Ishikawa (cell line): Measurements from ENCODE around the gene CYP2C9.

Experiments
- EP300 ChIP-seq: IDR thresholded peaks from 2 replicates; pipeline ENCODE4 v1.6.1; 2012; ENCODE audit warnings: borderline replicate concordance
- FOXM1 ChIP-seq: IDR thresholded peaks from 2 replicates; pipeline ENCODE4 v1.6.1; 2012; ENCODE audit warnings: low read depth, borderline replicate concordance
- NFIC ChIP-seq: IDR thresholded peaks from 2 replicates; pipeline ENCODE4 v1.6.1; 2012
- RAD21 ChIP-seq: IDR thresholded peaks from 2 replicates; pipeline ENCODE4 v1.6.1; 2012; ENCODE audit warnings: low read depth
- TAF1 ChIP-seq: IDR thresholded peaks from 2 replicates; pipeline ENCODE4 v1.6.1; 2012; ENCODE audit warnings: low read depth, mild to moderate bottlenecking
- YY1 ChIP-seq: IDR thresholded peaks from 2 replicates; pipeline ENCODE4 v1.6.1; 2012; ENCODE audit warnings: low read depth
- ZBTB7A ChIP-seq: IDR thresholded peaks from 2 replicates; pipeline ENCODE4 v1.6.1; 2012; ENCODE audit warnings: low read depth
- TF ChIP-seq, protein P1 (sequence below): IDR thresholded peaks from 2 replicates; pipeline ENCODE4 v1.6.1; 2012

DNA sequence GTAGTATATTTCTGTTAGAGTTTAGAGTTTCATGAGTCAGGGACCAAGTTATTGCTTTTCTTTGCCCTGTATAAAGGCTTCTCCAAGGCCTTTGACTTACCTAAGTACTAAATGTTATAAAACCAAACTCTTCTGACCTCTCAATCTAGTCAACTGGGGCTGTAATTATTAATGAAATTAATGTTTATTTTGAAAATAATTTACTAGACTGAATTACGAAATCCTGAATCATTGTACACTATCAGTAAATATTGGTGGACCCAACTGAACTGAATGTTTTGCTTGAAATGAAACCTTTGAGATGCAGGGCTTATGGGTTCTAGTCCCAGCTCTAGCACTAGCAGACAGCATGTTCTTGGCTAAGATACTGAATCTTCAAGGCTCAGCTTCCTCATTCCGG lies 1.7 kb upstream of the CYP2C9 start:
- TF ChIP-seq NFIC (no peak), TAF1 (no peak), ZBTB7A (no peak), EP300 (no peak), YY1 (no peak), FOXM1 (no peak), RAD21 (no peak)
- TF ChIP-seq, protein P1, sequence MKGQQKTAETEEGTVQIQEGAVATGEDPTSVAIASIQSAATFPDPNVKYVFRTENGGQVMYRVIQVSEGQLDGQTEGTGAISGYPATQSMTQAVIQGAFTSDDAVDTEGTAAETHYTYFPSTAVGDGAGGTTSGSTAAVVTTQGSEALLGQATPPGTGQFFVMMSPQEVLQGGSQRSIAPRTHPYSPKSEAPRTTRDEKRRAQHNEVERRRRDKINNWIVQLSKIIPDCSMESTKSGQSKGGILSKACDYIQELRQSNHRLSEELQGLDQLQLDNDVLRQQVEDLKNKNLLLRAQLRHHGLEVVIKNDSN, result no peak
